Fibroblast of peridontal ligament (primary cell): Measurements from ENCODE around the gene PRKX.
"Not testable (repeated sequence)": the region's sequence is repeated elsewhere in the genome, so short reads cannot be mapped to it uniquely, and the experiment has no call there.

Experiments
- DNase-seq: peaks from one replicate; pipeline ENCODE4 v3.0.0-alpha.2; 2010; ENCODE audit errors: extremely low read depth

Gene PRKX

GRCh38 chrX:3653111-3653510 lies 60.3 kb downstream of the PRKX start:
- no peak for DNase-seq

DNA sequence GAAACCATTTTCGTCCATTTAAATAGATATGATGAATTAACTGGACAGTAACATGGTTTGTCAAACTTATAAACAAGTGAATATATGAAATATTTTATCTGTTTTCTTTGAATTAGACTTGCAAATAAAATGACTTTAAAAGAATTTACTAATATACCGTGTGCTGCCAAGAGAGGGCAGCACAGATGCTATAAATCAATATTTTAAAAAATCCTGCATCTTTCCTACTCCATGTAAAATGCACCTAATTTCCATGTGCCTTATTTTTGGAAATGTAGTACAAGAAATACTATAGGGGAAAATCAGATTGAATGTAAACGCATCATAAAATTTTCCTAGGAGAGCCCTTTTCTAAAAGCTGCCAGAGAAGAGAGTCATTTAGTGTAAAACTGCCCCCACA lies 62.2 kb downstream of the PRKX start:
- peak; percentile 64 for DNase-seq

DNA sequence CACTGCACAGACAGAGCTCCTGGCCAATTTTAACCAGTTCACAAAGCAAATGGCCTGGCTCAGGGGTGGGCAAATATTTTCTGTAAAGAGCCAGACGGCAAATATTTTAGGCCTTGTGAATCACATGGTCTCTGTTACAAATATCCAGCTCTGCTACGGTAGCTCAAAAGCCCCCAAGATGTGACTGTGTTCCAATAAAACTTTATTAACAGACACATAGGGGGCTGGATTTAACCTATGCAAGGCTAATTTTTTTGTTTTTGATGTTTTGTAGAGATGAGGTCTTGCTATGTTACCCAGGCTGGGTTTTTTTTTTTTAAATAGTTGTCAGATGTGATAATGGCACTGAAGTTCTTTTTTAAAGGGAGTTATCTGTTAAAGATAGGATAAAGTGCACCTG lies 65.4 kb downstream of the PRKX start:
- DNase-seq = no peak

DNA sequence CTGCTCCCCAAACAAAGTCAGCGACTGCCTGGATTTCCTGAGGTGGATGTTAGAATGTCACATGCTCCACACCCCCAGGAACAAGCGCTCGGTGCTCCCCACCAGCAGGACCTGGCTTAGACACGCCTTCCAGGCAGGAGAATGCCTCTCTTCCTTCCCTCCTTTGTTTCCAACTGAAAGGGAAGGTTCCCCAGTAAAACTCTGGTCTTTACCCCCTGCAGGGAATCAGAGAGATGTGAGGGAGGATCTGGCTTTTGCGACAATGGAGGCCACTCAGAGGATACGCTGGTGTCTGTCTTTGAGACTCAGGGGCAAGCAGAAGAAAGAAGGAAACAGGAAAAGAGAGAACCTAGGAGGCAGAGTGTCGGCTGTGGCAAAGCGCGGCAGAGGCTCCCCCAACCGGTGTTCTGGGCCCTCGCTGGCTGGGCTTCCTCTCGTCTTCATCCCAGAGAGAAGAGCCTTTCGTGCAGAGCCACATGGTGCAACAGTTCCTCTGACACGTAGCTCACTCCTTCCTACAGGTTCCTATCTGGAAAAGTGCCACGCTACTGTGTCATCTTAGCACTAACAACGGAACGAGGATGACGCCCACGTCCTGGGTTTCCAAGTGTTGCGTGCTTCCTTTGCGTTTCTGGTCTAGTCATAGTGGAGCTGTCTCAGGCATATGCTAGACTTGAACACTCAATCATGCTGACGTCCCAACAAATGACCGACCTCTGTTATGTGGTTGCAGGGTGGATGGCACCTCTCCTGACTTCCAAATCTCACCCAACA lies 73.4 kb downstream of the PRKX start:
- DNase-seq = not testable (repeated sequence)

GRCh38 chrX:3639236-3639635 lies 74.2 kb downstream of the PRKX start:
- no peak for DNase-seq

GRCh38 chrX:3638280-3638873 lies 75.1 kb downstream of the PRKX start:
- DNase-seq = peak; percentile 64

DNA sequence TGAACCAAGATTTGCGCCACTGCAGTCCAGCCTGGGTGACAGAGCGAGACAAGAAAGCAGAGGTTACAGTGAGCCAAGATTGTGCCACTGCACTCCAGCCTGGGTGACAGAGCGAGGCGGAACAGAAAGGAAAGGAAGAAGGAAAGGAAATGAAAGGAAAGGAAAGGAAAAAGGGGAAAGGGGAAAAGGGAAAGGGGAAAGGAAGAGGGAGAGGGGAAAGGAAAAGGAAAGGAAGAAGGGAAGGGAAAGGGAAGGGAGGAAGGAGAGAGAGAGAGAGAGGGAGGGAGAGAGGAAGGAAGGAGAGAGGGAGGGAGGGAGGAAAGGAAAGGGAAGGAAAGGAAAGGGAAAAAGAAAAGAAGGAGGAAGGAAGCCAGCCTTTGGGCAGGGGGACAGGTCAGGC lies 76.6 kb downstream of the PRKX start:
- no peak for DNase-seq

DNA sequence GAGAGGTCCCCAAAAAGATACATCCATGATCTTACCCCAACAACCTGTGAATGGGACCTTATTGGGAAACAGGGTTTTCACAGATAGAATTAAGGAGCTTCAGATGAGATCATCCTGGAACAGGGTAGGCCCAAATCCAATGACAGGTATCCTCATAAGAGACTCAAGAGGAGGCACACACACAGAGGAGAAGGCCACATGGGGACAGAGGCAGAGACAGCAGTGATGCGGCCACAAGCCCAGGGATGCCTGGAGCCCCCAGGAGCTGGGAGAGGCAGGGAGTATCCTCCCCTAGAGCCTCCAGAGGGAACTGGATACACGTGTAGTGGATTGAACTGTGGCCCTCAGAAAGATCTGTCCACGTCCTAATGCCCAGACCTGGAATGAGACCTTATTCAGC lies 82.3 kb downstream of the PRKX start:
- no peak for DNase-seq

DNA sequence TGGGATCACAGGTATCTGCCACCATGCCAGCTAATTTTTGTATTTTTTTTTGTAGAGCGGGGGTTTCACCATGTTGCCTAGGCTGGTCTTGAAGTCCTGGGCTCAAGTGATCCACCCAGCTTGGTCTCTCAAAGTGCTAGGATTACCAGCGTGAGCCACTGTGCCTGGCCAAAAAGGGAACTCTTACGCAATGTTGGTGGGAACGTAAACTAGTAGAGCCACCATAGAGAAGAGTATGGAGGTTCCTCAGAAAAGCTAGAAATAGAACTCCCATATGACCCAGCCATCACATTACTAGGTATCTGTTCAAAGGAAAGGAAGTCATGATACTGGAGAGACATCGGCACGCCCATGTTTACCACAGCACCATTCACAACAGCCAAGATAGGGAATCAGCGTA lies 85.9 kb downstream of the PRKX start:
- DNase-seq = no peak

- no peak for DNase-seq
Measured at GRCh38 chrX:3621414-3621813, 92.0 kb downstream of the PRKX start.

- DNase-seq = not testable (repeated sequence)
Measured at GRCh38 chrX:3611744-3612143, 101.7 kb downstream of the PRKX start.

DNA sequence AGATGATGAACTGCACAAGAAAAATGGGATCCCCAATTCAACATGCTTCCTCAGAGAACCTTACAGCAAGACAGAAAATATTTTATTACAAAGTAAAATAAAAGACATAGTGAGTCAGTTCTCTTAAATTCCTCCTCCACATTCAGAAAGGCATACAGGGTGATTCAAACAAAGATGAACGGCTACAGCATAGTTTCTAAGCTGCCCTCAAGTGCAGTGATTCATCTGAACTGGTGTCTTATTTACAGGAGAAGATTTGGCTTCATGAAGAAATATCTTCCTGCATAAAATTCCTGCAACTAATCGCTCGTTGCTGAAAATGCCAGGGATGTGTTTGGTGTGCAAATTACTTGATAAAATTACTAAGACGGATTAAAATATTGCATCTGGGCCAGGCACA lies 103.6 kb downstream of the PRKX start:
- peak; percentile 76 for DNase-seq

GRCh38 chrX:3603026-3603661 lies 110.3 kb downstream of the PRKX start:
- DNase-seq = no peak

DNA sequence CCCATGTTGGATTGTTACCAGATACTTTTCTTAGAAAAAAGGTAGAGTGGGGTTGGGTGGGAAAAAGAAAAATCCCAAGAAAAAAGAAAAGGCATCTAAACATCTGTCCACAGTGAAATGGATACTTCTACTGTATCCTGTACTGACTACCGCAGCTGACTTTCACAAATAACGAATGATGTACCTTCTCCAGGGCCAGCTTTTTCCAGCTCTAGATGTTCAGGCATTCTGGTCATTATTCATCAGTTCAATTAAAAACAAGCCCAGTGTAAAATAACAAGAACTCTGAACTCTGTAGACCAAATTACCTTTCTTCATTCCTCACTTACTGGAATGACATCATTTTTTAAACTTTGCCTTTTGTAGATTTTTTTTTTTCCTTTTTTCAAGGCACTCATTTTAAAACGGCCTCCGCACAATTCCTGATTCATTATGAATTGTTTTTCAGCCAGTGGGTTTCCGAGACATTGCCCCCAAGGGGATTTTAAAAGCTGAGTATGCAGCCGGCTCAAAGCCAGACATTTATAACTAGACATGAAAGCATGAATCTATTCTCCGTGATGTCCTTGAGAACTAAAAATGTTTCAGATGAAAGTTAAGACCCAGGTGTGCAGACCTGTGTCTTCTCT lies 113.5 kb downstream of the PRKX start:
- peak; percentile 47 for DNase-seq

DNA sequence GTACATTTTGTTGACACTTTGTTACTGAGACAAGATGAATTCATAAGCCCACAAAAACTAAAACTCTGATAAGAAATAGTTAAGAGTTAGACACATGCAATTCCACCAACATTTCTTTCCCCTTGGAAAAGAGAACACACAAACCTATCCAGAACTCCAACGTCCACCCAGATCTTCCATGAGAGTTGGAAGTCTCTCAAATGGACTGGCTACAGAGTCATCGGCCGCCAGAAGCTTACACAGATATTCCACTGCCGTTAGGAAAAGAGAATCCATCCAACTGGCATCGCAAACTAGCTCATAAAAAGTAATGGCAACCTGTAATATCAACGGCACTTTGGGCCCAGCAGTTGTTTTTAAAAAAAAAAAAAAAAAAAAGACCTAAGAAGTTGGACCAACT lies 114.7 kb downstream of the PRKX start:
- DNase-seq = no peak

DNA sequence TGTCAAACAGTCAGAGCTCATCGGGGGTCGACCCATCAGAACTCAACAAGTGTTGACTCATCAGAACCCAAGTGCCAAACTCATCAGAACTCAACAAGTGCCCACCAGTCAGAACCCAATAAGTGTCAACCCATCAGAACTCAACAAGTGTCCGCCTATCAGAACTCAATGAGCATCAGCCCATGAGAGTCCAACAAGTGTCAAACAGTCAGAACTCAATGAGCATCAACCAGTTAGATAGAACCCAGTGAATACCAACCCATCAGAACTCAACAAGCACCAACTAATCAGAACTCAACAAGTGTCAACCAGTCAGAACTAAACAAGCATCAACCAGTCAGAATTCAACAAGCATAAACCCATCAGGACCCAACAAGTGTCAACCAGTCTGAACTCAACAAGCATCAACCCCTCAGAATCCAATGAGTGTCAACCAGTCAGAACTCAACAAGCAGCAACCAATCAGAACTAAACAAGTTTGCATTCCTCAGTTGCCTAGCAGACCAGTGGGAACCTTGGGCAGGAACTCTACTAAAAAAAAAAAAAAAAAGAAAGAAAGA lies 115.3 kb downstream of the PRKX start:
- DNase-seq = no peak

- DNase-seq = no peak
Measured at GRCh38 chrX:3592184-3592583, 121.3 kb downstream of the PRKX start.

DNA sequence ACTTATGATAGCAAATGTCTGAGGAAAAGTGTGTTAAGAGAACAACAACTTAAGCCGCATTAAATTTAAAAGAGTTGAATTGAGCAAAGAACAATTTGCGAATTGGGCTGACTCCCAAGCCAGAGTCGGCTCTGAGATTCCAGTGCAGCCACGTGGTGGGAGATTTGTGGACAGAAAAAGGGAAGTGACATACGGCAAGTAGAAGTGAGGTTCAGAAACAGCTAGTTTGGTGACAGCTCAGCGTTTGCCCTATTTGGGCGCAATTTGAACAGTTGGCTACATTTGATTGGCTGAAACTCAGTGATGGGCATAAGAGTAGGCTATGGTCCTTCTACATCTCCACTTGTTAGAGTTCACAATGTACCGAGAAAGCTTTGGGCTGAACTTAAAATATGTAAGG lies 124.0 kb downstream of the PRKX start:
- no peak for DNase-seq

DNA sequence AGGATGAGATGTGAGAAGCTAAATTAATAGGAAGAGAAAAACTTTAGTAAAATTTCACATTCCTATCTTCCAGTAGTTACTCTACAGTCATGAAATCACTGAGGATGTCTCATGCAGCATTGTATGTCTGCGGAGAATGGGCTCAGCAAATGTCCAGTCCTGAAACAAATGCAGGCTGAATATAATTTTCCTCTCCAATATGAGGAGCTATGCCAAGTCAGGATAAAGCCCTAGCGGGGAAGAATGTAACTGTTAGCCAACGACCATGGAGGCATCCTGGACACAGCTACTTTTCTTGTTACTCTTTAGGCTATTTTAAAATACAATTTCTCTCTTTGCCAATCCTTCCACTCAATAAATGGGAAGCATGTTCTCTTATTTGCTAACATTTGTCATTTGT lies 127.7 kb downstream of the PRKX start:
- DNase-seq = no peak

GRCh38 chrX:3584415-3584996 lies 128.9 kb downstream of the PRKX start:
- DNase-seq = no peak

- DNase-seq = peak; percentile 23
Measured at GRCh38 chrX:3582451-3582850, 131.0 kb downstream of the PRKX start.

- DNase-seq = no peak
Measured at GRCh38 chrX:3581609-3582108, 131.8 kb downstream of the PRKX start.
